Measurements from ENCODE around the gene MED10.

- TF ChIP-seq CTCF (IDR thresholded peaks at IDR 0.05; ENCODE audit: poor library complexity): no peak
- TF ChIP-seq EZH2 (IDR thresholded peaks at IDR 0.05; ENCODE audit: borderline replicate concordance): no peak
These were observed 12.8 kb upstream of the MED10 start for GRCh38 chr5:6391151-6391550.

All from hepatocyte (in vitro differentiated cells).